Dedifferentiated amniotic fluid mesenchymal stem cell (primary cell): ENCODE data around the gene GAST.

Experiments used
- DNase-seq: peaks from one replicate; pipeline ENCODE4 v3.0.0-alpha.2; 2016; ENCODE audit errors: extremely low spot score

The GAST gene

DNA sequence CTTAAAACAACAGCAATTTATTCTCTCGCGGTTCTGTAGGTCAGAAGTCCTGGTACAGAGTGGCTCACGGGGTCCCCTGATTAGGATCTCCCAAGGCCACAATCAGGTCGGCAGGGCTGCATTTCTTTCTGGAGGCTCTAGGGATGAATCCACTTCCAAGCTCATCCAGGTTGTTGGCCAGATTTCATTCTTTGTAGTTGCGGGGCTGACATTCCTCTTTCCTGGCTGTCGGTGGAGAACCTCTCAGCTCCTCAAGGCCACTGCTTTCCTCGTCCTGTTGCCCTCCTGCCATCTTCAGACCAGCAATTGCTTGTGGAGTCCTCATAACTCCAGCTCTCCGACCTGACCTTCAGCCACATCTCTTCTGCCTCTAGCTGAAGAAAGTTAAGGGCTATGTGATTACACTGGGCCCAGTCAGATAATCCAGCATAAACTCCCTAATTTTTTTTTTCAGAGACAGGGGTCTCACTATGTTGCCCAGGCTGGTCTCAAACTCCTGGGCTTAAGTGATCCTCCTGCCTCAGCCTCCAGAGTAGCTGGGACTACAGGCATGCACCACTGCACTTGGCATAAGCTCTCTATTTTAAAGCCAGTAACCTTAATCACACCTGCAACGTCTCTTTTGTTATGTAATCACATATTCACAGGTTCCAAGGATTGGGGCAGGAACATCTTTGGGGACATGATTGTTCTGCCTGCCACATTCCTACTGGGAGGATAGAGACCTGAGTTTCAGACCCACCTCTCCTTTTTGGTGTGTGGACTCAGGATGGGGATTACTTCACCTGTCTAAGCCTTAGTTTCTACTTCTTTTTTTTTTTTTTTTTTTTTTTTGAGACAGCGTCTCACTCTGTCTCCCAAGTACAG, 4.1 kb upstream of the GAST start:
- no peak for DNase-seq

DNA sequence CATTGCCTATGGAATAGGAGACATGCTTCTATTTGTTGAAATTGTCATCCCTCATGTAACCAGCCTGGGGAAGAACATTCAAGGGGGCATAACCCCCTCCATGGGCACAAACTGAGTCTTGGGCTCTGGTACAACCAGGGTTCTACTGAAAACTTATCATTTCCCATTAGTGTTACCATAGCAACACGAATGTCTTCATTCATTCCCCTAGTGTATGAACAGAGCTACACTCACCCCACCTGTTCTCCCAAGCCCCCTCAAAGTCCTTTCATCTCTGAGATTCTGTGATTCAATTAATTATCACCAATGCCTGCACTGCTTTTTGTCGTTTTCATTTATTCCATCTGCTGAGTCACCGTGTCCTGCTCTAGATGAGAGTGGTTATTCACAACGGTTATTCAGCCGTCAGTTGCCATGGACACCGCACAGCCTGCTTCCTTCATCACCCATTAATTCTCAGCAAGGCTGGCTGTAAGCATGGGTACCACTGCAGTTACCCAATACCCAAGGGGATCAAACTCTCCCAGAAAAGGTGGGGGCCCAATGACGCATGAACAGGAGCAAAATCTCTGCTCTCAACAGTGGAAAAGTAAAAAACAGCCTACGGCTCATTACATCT, 1.6 kb upstream of the GAST start:
- no peak for DNase-seq

DNA sequence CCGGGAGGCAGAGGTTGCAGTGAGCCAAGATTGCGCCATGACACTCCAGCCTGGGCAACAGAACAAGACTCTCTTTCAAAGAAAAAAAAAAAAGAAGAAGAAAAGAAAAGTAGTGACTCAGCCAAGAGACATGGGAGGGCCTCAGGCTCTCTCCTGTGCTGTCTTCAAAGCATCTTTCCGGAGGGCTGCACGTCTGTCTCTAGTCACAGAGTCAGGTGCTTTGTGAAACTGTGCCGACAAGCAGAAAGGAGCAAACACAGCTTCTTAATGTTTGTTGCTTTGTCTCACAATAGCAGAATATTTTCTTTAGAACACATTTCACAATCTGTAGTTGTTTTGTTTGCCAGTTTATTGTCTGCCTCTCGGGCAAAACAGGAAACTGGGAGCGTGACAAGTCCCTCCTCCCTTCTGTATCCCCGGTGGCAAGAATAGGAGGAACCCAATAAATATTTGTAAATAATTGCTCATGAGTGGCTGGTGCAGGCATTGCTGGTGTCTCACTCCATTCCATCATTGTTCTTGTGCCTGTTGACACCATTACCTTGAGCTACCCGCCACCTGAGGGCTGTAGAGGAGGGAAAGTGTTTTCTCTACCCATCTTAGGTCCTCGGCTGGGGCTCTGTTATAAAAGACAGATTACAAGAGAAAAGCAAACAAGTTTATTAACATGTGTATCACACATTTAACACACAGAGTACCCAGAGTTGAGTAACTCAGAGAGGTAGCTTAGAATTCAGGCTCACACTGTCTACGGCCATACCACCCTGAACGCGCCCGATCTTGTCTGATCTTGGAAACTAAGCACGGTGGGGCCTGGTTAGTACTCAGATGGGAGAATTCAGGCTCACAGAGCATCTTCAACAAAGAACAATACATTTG, 5.5 kb downstream of the GAST start:
- DNase-seq: peak; percentile 50

DNA sequence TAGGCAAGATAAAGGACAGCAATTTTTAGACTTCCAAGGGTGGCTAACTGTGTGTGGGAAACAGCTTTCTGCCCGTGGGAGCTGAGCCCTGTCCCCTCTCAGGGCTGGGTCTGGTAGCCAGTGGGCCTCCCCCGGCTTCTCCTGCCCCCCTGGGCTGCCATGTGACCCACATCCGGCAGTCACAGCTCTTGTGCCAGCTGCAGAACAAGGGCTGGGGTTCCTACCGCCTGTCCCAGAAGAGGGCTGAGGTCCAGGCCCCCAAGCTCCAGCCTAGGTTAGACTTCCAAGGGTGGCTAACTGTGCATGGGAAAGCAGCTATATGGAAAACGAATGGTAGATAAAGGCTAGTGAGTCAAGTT, 6.1 kb downstream of the GAST start:
- no peak for DNase-seq

DNA sequence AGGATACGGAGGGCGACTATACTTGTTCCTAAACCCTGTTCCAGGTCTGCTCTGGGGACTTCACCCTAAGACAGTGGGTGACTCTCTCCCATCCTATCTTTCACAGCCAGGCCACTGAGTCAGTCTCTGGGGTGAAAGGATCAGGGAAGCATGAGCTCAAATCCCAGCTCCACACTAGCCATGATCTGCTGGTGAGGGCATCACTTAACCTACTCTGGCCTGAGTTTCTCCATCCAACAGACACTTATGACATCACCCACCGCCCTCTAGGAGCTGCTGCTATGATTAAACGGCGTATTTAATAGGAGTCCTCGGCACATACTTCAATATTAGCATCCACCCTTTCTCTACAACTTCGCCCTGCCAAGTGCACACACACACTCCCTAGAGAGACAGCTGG, 10.1 kb downstream of the GAST start:
- no peak for DNase-seq

DNA sequence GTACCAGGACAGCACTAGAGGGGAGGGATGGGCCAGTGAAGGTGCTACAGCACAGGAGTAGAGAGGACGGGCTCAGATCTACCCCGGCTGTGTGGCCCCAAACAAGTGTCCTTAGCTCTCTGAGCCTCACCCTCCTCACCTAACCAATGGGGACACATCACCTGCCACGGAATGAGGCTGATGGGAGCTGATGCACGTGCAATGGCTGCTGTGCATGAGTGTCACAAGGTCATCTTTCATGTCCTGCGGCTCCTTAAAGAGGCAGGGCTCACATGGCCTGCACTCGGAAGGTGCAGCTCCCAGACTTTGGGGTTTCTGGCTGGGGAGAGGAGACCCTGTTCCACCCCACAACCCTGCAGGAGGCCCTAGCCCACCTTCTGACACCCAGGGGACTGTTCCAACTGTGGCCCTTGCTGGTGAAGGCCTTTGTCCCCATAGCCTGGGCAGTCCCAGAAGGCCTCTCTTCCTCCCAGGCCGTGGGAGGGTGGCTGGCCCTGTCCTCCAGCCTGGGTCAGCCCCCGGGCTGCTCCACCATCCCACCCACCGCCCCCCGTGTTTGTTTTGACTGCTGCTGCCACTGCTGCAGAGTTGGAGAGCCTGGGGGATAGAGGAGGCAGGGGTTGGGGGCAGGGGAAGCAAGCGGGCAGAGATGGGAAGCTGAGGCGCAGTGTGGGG, 11.8 kb downstream of the GAST start:
- no peak for DNase-seq

DNA sequence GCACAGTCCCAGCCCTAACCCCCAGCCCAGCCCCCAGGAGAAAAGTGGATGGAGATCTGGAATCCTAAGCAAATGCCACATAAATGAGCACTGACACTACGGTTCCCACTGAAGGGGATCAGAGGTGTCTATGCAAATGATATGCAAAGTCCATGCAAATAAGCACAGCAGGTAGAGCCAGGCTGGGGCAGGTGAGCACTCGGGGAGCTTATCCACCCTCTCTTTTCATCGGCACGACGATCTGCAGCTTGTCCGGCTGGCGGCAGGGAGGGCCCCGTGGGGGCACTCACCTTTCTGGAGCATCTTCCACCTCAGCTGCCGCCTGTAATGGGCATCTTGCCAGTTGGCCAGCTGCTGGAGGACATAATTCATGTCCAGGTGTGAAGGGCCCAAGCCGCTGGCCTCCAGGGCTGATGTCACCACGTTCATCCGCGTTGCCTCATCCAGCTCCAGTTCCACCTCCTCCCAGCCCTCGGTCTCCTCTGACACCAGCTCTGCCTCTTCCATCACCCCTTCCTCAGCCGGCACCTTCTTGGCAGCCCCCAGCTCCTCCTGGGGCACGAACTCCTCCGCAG, 12.4 kb downstream of the GAST start:
- DNase-seq: no peak

DNA sequence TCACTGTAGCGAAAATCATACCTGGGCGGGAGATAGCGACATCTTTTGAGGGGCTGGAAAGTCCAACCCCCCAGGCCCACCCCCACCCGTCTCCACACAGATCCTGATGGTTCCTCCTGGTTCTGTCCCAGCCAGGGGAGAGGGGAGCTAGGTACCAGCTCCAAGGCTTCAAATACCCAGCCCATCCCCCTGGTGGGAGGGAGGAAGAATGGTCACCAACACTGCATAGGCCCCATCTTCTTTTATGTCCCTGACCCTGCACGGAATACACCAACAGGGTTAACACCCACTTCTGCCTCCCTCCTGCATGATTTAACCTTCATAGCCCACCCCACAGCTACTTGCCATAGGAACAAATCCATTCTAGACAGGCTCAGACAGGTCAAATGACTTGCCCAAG, 13.0 kb downstream of the GAST start:
- no peak for DNase-seq

DNA sequence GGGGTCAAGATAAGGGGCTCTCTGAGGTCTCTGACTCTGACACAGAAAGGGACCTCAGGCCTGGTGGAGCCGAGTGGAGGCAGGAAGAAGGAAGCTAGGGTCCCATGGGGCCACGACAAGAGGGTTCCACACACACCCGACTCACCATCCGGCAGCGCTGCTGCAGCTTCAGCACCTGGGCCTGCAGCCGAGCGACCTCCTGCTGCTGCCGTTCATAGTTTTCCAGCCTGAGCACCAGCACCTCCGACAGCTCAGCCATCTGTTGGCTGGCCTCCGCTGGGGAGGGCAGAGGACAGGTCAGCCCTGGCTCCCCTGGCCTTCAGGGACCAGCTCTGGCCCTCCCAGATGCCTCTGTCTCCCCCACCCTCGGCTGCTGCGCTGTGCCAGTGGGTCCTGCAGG, 15.9 kb downstream of the GAST start:
- no peak for DNase-seq

DNA sequence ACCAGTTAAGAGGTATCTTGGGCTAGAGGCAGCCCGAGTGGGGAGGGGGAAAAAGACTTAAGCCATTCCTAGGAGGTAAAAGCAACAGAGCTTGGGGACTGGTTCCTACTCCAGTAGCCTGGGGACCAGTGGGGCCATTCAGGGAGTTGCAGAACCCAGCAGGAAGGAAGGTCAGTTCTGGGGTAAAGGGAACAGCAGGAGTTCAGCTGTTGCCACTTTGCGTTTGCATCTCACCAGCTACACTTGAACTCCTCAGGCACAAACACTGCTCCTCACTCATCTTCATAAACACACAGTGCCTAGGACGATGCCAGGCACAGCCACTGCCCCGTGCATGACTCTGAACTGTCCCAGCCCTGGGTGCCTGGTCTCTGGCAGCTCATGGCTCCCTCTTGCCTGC, 18.3 kb downstream of the GAST start:
- DNase-seq: no peak

DNA sequence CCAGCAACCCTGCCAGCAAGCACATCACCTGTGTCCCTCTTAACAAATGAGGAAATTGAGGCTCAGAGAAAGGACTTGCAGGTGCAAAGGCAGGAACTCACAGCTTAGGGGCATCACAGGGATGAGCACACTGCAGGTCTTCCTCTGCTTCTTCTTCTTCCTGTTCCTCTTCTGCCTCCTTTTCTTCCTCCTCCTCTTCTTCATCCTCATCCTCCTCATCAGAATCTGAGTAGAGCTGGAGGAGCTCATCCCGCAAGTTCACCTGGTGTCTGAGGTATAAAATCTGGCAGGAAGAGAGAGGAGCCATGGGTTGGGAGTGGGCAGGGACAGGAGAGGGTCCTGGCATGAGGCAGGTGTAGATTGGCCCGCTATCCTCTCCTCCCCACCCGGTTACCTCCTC, 19.7 kb downstream of the GAST start:
- no peak for DNase-seq

DNA sequence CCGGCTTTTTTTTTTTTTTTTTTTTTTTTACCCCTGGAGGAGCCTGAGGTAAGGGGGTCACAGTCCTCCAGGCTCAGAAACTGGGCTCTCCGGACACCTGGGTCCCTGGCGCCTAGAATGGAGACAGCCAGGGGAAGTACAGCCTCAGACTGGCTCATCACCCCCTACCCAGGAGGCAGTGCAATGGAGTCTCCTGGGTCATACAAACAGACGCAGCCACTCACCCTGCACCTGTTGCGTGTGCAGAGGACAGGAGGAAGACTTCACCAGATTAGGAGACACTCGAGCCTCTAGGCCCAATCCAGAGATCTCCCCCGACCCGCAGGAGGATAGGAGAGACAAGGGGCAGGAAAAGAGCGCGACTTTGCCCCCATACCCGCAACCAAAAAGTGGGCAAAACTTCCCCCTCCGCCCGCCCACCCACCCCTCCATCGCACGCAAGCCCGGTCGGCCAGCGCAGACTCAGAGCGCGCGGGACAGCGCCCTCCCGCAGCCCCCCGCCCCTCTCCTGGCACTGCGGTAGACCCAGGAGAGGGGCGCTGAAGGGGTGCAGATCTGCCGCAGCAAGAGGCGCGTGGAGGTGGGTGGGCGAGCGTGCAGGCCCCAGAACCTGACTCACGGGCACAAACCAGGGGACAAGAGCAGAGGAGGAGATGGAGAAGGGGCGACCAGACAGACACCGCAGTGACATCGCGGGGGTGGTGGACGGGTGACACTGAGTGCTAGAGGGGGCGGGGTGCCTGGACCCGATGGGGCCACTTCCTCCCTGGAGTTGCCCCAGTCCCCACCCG, 21.4 kb downstream of the GAST start:
- no peak for DNase-seq

DNA sequence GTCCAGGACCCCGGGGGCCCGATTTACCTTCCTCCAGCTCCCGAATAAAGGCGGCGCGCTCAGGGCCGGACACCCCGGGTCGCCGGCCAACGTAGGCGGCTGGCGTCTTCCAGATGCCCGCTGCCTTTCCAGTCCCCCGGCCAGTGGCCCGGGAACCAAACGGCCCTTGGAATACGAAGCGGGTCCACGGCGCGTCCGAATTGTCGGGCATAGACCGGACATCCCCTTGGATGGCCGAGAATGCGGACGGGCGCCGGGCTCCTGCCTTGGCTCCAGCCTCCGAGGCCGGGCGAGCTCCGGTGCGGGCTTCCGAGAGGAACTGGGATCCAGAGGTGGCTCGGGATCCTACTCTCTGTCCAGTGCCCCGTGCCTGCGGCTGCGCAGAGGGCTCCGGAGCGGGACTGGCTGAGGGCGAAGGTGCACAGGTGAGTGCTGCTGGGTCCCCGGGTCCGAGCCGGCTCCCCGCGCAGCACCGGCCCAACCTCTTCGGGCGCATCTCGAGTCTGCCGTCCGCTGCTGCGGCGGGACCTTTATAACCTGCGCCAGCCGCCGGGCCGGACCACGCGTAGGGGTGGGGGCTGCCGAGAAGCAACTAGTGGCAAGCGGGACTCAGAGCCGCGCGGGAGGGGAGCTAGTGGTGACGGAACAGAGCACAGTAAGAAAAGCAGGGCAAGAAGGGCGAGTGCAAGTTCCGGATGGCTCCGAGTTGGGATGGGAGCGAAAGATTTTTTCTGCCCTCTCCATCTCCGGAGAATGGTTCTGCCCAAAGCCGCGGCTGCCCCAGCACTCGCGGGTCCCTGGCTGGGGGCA, 22.2 kb downstream of the GAST start, which contains the start of gene HAP1:
Gene HAP1 (minus strand): TSS at position 505 of the 810 bp plus-strand sequence. CDS start 9 bp downstream, at position 496.
- no peak for DNase-seq

DNA sequence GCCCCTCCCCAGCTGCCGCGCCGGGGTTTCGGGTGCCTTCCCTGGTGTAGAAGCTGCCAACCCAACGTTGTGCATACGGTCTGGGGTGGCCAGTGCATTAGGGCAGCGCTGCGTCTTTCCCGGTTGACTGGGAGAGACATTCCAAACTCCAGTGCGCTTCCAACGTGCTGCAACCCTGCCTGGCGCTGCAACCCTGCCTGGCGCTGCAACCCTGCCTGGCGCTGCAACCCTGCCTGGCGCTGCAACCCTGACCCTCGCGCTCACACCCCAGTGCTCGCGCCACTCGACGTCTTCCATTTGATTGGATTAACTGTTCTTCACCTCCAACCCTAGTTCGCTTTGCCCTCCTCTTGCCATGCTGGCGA, 22.8 kb downstream of the GAST start:
- DNase-seq: no peak

DNA sequence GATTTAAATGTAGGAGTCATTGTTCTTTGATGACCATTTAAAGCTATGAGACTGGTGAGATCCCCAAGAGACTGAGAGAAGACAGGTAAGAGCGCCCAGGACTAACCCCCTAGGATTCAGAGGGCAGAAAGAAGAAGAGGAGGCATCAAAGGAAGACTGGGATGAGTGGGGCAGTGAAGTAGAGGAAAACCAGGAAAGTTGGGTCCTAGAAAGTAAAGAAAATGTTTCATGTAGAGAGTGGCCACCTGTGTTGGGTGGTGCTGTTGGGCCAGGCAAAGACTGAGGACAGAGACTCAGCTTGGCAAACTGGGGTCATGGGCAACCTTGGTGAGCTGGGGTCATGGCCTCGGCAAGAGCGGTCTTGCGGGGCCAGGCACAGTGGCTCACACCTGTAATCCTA, 23.6 kb downstream of the GAST start:
- no peak for DNase-seq

DNA sequence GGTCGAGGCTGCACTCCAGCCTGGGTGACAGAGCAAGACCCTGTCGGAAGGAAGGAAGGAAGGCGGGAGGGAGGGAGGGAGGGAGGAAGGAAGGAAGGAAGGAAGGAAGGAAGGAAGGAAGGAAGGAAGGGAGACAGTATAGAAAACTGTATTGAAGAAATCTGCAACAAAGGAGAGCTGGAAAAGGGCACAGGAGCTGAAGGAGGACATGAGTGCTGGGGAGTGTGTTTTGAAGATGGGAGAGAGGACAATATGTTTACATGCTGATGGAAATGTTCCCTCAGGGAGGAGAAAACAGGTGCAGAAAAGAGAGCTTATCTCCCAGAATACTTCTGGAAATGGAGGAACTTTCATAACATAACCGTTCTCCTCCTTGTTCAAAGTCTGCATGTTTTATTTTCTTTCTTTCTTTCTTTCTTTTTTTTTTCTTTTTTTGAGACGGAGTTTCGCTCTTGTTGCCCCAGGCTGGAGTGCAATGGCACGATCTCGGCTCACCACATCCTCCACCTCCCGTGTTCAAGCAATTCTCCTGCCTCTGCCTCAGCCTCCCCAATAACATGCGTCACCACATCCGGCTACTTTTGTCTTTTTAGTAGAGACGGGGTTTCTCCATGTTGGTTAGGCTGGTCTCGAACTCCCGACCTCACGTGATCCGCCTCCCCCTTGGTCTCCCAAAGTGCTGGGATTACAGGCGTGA, 25.0 kb downstream of the GAST start:
- no peak for DNase-seq

DNA sequence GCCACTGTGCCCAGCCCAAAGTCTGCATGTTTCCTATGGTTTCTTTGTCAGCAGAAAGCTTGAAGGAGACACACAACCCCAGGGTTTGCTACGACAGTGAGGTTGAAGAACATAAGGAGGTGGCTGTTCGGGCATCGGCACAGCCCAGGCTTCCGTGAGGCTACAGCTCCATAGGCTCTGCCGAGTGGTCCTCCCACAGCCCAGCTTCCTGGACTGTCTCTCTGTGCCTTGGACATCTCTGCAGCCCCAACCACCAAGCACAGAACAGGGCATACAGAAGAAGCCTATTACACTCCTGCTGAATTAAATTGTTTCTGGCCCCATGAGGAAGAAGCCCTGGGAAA, 25.5 kb downstream of the GAST start:
- no peak for DNase-seq

DNA sequence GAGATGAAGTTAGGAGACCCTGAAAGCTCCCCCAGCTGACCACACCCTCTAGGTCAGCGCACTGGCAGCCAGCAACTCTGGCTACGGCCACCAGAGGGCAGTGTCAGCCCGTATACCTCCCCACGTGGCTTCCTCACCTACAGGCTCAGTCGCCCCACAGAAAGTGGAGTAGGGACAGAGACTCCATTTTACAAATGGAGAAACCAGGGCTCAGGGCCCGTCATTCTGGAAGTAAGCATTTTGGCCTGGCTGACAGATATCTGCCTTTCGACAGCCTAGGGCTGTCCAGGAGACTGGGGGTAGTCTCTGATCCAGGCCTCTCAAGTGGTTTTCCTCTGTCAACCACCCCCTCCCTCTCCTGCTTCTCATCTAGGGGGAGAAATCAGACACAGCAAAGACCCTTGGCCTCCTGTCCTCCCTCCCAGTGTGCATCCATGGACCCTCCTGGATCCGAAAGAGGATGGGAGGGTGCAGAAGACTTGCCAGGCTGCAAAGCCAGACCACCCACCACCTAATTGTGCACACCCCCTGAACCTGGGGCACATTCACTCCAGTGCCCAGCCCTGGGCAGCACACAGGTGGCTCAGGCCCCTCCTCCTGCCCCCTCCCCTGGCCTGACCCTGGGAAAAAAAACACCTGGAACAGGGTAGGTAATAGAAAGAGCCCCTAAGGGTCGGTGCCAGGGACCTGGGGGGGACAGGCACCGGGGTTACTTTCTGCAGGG, 26.1 kb downstream of the GAST start:
- DNase-seq: peak; percentile 49

DNA sequence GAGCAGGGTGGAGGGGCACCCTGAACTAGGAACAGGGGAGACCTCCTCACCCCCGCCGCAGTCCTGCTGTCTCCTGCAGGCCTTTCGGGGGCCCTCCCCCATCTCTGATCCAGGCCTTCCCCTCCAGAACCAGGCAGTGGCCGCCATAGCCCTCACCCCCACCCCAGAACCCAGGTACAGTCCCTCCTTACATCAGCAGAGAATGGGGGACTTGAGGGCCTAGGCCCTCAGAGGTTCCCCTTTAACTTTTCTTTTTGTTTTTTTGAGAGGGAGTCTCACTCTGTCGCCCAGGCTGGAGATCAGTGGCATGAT, 26.6 kb downstream of the GAST start:
- no peak for DNase-seq
